A673 (cell line): ENCODE results near the gene NR5A2.

ENCODE experiments used
- EZH2 ChIP-seq: fragments of 200-600 bp; sonication (generic); IDR thresholded peaks from 2 replicates; pipeline ENCODE4 v1.6.1; 2017; ENCODE audit warnings: borderline replicate concordance, low read depth, mild to moderate bottlenecking, mixed read lengths, antibody characterized with exemption, low read length; ENCODE audit not compliant: poor library complexity, severe bottlenecking
- TF ChIP-seq, protein P1 (sequence below): fragments of 300-800, 200-600 bp; sonication (generic); conservative IDR thresholded peaks from 2 replicates; pipeline ENCODE4 v1.5.1; 2017; ENCODE audit warnings: low read depth, mild to moderate bottlenecking, antibody characterized with exemption, low read length, moderate library complexity, mixed read lengths

DNA sequence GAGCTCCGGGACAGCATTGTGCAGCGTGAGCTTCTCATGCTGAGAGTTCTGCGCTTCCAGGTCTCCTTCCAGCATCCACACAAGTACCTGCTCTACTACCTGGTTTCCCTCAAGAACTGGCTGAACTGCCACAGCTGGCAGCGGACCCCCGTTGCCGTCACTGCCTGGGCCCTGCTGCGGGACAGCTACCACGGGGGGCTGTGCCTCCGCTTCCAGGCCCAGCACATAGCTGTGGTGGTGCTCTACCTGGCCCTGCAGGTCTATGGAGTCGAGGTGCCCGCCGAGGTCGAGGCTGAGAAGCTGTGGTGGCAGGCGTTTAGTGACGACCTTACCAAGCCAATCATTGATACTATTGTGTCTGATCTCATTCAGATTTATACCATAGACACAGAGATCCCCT is 186.4 kb downstream of the NR5A2 start:
- TF ChIP-seq EZH2, result no peak
- TF ChIP-seq, protein P1, sequence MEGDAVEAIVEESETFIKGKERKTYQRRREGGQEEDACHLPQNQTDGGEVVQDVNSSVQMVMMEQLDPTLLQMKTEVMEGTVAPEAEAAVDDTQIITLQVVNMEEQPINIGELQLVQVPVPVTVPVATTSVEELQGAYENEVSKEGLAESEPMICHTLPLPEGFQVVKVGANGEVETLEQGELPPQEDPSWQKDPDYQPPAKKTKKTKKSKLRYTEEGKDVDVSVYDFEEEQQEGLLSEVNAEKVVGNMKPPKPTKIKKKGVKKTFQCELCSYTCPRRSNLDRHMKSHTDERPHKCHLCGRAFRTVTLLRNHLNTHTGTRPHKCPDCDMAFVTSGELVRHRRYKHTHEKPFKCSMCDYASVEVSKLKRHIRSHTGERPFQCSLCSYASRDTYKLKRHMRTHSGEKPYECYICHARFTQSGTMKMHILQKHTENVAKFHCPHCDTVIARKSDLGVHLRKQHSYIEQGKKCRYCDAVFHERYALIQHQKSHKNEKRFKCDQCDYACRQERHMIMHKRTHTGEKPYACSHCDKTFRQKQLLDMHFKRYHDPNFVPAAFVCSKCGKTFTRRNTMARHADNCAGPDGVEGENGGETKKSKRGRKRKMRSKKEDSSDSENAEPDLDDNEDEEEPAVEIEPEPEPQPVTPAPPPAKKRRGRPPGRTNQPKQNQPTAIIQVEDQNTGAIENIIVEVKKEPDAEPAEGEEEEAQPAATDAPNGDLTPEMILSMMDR, result no peak
